Neural crest cell (in vitro differentiated cells): ENCODE data around the gene MBTPS1. TPM values are rescaled to one million over a fixed set of nuclear protein-coding genes. Genes with fewer than 3 reads are reported as not detected.
A peak's percentile ranks its signal among the peaks of the same experiment; 100 is the strongest.

Experiments used
- DNase-seq: peaks from one replicate; pipeline ENCODE4 v3.0.0; 2021; ENCODE audit warnings: low read depth, mixed read lengths, low spot score
- H3K27ac Mint-ChIP-seq: one replicate; pipeline ENCODE4 v1.8.0; 2021; ENCODE audit warnings: mild to moderate bottlenecking, mixed read lengths; ENCODE audit not compliant: unreplicated experiment
- H3K27me3 Mint-ChIP-seq: 2 replicates; pipeline ENCODE4 v1.8.0; 2021; ENCODE audit warnings: low read depth, mild to moderate bottlenecking, mixed read lengths
- H3K36me3 Mint-ChIP-seq: 2 replicates; pipeline ENCODE4 v1.8.0; 2021; ENCODE audit warnings: low read depth, mild to moderate bottlenecking, mixed read lengths
- H3K4me1 Mint-ChIP-seq: 2 replicates; pipeline ENCODE4 v1.8.0; 2021; ENCODE audit warnings: mixed read lengths
- H3K4me3 Mint-ChIP-seq: one replicate; pipeline ENCODE4 v1.8.0; 2021; ENCODE audit warnings: mild to moderate bottlenecking, mixed read lengths
- H3K9me3 Mint-ChIP-seq: 2 replicates; pipeline ENCODE4 v1.8.0; 2021; ENCODE audit warnings: mixed read lengths
- total RNA-seq: library from RNA; stranded (reverse); gene quantifications from 2 replicates; pipeline ENCODE4 v1.2.1, GENCODE V29; 2021
- TF ChIP-seq, protein P1 (sequence below): fragments of 200-600 bp; sonication (generic); conservative IDR thresholded peaks from 2 replicates; pipeline ENCODE4 v1.5.0; 2021; ENCODE audit warnings: antibody characterized with exemption, mild to moderate bottlenecking

Gene MBTPS1
- total RNA-seq, 1 donor from 2014 or later, result 59.0 TPM

DNA sequence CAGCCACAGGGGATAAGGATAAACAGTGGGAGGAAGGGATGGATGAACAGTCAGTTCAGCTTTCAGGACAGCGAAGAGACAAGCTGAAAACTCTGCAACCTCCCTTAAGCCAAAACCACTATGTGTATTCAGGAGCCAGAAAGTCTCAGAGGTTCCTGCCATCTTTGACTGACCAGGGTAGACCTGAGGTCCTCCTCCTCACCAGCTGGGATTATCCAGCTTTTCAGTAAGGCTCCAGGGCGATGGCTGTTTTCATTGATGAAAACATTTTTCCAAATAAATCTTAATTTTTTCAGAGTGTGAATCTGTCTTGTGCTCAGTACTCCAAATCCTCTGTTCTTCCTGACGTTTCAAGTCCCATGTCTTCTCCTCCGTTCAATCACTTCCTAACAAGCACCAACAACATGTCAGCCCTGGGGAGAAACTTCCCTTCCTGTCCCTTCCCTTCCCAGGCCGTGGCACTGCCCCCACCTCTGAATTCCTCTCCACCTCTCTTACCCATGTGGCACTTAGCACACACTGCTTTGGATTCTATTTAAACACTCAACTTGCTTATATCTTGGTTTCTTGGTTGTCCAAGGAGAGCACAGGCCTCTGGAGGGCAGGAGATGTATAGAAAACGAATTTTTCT is 23.0 kb upstream of the MBTPS1 start:
- Mint-ChIP-seq H3K4me1 (peaks cover 65% of the 10 kb centered on the region), H3K27ac (peak overlapping the region; percentile 76), H3K4me3 (peak overlapping the region; percentile 63), H3K36me3 (peaks cover 4% of the 10 kb centered on the region), H3K9me3 (no peaks in the 10 kb centered on the region), H3K27me3 (no peaks in the 10 kb centered on the region)
- TF ChIP-seq, protein P1, sequence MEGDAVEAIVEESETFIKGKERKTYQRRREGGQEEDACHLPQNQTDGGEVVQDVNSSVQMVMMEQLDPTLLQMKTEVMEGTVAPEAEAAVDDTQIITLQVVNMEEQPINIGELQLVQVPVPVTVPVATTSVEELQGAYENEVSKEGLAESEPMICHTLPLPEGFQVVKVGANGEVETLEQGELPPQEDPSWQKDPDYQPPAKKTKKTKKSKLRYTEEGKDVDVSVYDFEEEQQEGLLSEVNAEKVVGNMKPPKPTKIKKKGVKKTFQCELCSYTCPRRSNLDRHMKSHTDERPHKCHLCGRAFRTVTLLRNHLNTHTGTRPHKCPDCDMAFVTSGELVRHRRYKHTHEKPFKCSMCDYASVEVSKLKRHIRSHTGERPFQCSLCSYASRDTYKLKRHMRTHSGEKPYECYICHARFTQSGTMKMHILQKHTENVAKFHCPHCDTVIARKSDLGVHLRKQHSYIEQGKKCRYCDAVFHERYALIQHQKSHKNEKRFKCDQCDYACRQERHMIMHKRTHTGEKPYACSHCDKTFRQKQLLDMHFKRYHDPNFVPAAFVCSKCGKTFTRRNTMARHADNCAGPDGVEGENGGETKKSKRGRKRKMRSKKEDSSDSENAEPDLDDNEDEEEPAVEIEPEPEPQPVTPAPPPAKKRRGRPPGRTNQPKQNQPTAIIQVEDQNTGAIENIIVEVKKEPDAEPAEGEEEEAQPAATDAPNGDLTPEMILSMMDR, result no peak
- no peak for DNase-seq

DNA sequence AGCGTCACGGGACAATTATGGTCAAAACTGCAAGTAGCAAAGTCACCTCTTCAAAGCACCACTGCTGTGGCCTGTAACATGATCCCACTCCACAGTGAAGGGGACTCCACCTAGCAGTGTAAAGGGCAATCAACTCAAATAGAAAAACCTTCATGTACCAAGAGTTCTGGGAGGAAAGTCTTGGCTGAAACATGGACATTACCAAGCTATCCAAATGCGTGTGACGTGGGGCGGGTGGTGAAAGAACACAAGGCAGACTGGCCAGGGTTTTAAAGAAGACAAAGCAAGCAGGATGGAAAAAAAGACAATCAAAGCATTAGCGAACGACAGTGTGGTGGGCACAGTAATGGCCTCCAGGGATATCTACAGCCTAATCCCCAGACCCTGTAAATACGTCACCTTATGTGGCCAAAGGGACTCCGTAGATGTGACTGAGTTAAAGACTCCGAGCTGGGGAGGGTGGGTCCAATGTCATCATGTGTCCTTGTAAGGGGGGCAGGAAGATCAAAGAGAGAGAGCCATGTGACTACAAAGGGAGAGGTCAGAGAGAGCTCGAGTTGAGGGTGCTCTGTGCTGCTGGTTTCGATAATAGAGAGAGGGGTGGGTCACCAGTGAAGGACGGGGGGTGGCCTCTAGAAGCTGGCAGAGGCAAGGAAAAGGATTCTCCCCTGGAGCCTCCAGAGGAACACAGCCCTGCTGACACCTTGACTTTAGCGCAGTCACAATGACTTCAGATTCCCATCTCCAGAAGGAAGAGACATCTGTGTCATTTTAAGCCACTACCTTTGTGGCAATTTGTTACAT is 22.3 kb upstream of the MBTPS1 start:
- H3K4me3 Mint-ChIP-seq, result peak overlapping the region; percentile 63
- peak overlapping the region; percentile 76 for H3K27ac Mint-ChIP-seq
- H3K27me3 Mint-ChIP-seq, result no peaks in the 10 kb centered on the region
- TF ChIP-seq, protein P1, result no peak
- no peaks in the 10 kb centered on the region for H3K9me3 Mint-ChIP-seq
- H3K4me1 Mint-ChIP-seq, result peaks cover 61% of the 10 kb centered on the region
- no peak for DNase-seq
- H3K36me3 Mint-ChIP-seq, result peaks cover 4% of the 10 kb centered on the region

DNA sequence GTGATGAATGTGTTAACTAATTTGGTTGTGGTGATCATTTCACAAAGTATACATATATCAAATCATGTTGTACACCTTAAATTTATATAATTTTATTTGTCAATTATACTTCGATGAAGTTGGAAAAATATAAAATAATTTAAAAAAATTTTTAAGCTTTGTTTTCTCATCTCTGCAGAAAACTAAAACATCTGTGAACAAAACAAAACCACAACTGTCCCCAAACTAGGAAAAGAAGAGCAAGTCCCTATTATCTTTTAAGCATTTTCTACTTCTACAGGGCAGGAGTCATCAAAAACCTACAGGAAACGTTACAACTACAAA is 21.7 kb upstream of the MBTPS1 start:
- peaks cover 4% of the 10 kb centered on the region for H3K36me3 Mint-ChIP-seq

DNA sequence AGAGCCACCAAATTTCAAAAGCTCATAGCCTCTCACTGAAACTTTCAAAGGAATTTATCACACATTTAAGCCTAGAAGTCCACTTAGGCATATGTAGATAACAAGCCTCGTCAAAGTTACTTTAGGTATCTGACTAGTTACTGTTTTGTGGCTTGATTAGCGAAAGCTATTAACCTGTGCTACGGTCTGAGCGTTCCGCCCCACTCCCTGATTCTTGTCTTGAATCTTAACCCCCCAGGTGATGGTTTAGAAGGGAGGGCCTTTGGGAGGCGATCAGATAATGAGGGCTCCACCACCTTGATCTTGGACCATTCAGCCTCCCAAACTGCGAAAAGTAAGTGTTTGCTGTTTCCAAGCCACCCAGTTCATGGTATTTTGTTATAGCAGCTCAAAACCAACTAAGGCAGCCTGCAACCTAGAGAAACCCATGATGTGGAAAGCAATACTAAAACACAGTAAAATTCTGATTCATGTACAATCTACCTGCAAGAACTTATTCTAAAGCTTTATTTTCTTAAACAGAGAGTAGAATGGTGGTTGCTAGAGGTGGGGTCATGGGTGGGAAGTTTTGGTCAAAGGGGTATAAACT is 21.1 kb upstream of the MBTPS1 start:
- DNase-seq, result no peak
- H3K4me1 Mint-ChIP-seq, result peaks cover 54% of the 10 kb centered on the region
- TF ChIP-seq, protein P1, result no peak
- no peak overlapping the region for H3K27ac Mint-ChIP-seq
- no peaks in the 10 kb centered on the region for H3K9me3 Mint-ChIP-seq
- peaks cover under 1% of the 10 kb centered on the region for H3K36me3 Mint-ChIP-seq
- H3K4me3 Mint-ChIP-seq, result no peak overlapping the region
- H3K27me3 Mint-ChIP-seq, result no peaks in the 10 kb centered on the region

More for the DNA sequence above, 21.7 kb upstream of the MBTPS1 start:
- peaks cover 59% of the 10 kb centered on the region for H3K4me1 Mint-ChIP-seq
- H3K4me3 Mint-ChIP-seq, result no peak overlapping the region
- TF ChIP-seq, protein P1, result no peak
- H3K9me3 Mint-ChIP-seq, result no peaks in the 10 kb centered on the region
- no peak for DNase-seq
- H3K27ac Mint-ChIP-seq, result no peak overlapping the region
- H3K27me3 Mint-ChIP-seq, result no peaks in the 10 kb centered on the region

DNA sequence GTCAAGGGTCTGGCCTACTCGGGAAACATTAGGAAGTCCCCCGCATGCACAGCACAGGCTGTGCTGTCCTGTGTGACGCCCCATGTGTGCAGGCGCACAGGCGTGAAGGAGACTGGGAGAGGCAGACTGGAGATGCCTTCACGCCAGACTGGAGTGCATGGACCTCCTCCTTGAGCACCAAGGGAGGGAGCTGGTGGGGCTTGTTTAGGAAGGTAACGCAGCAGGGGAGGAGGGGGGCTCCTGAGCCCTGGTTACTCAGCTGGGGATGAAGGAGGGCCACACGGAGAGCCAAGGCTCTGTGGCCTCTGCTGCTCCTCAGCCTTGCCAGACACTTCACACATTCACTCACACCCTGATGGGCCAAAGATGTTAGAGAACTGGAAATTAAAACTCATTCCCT is 20.5 kb upstream of the MBTPS1 start:
- no peak for DNase-seq
- Mint-ChIP-seq H3K4me1 (peaks cover 58% of the 10 kb centered on the region), H3K27ac (peak overlapping the region; percentile 77), H3K36me3 (no peaks in the 10 kb centered on the region), H3K9me3 (no peaks in the 10 kb centered on the region), H3K27me3 (no peaks in the 10 kb centered on the region), H3K4me3 (no peak overlapping the region)
- TF ChIP-seq, protein P1, result no peak
